ENCODE measurements around the gene XYLT1.

The XYLT1 gene

DNA sequence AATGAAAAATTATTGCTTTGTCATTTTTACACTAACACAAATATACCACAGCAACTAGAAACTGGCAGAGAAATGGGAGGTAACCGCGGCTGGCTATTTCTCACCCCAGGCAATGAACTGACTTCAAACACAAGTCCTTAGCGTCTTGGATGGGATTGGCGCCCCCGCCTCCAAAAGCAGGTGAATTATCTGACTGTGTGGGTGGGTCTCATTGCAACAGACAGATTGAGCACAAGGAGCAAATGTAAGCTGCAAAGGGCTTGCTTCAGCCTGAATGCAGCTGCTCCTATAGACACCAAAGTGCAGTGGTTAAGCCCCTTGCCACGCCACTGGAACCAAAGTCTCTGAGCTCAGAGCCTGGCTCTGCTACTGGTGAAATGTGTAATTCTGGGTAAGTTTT, 225.0 kb downstream of the XYLT1 start:
- Histone ChIP-seq H3K4me1 (ENCODE audit: control insufficient read depth, low read length) (no peaks in the 10 kb centered on the region), H3K27ac (ENCODE audit: low read depth, low read length) (no peak overlapping the region)

DNA sequence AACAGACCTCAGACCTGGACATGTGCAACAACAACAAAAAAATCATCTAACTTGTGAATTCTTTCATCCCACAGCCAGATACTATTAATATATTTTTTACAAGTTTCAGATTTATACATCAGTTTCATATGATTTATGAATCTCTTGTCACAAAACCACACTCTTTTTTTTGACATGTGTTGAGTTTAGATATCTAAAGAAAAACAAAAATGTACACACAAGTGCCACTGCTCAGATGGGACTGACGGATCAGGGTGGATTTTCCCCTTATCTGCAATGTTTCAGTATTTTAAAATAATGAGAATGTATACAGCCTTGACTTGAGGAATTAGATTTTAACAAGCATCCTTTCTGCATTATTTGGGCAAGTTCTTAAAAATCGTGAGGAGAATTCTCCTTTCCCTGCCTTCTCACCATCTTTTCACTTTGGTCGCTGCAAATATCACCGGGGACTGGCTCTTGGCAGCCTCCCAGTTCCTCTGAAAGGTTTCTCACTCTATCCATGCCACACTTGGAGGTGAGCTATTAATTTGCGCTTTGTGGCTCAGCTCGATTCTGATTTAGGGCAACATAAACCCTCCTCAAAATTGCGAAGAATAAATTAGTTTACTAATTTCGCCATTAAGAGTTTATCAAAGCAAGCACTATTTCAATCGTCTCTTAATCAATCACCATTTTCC, 225.7 kb downstream of the XYLT1 start:
- Histone ChIP-seq H3K9me2 (replicated peaks; ENCODE audit: control insufficient read depth, low read length) (no peaks in the 10 kb centered on the region), H3F3A (ENCODE audit: control insufficient read depth, insufficient read depth) (no peaks in the 10 kb centered on the region), H3K27me3 (ENCODE audit: control insufficient read depth, low read length) (no peaks in the 10 kb centered on the region), H3K79me2 (ENCODE audit: control insufficient read depth, low read length) (no peaks in the 10 kb centered on the region), H3K27ac (ENCODE audit: low read depth, low read length) (no peak overlapping the region), H3K4me2 (ENCODE audit: low read length) (no peak overlapping the region), H3K36me3 (ENCODE audit: control insufficient read depth, low read length) (no peaks in the 10 kb centered on the region), H3K4me1 (ENCODE audit: control insufficient read depth, low read length) (no peaks in the 10 kb centered on the region), H3K4me3 (ENCODE audit: low read length) (no peak overlapping the region), H3K9me3 (ENCODE audit: control insufficient read depth, insufficient read depth, low read length) (no peaks in the 10 kb centered on the region), H4K20me1 (ENCODE audit: control insufficient read depth, insufficient read depth, low read depth, low read length) (0 out of 2 replicates have a peak, but pooled peaks cover 4% of the 10 kb centered on the region)
- TF ChIP-seq, protein P1, sequence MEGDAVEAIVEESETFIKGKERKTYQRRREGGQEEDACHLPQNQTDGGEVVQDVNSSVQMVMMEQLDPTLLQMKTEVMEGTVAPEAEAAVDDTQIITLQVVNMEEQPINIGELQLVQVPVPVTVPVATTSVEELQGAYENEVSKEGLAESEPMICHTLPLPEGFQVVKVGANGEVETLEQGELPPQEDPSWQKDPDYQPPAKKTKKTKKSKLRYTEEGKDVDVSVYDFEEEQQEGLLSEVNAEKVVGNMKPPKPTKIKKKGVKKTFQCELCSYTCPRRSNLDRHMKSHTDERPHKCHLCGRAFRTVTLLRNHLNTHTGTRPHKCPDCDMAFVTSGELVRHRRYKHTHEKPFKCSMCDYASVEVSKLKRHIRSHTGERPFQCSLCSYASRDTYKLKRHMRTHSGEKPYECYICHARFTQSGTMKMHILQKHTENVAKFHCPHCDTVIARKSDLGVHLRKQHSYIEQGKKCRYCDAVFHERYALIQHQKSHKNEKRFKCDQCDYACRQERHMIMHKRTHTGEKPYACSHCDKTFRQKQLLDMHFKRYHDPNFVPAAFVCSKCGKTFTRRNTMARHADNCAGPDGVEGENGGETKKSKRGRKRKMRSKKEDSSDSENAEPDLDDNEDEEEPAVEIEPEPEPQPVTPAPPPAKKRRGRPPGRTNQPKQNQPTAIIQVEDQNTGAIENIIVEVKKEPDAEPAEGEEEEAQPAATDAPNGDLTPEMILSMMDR (IDR thresholded peaks at IDR 0.05; ENCODE audit: low read depth, low read length, poor library complexity, severe bottlenecking) = no peak
- no peak for TF ChIP-seq EZH2phosphoT487 (IDR thresholded peaks at IDR 0.05; ENCODE audit: borderline replicate concordance, low read length)

More for the DNA sequence above, 225.0 kb downstream of the XYLT1 start:
- H3K9me3 ChIP-seq (ENCODE audit: control insufficient read depth, insufficient read depth, low read length) = no peaks in the 10 kb centered on the region
- H3F3A ChIP-seq (ENCODE audit: control insufficient read depth, insufficient read depth) = no peaks in the 10 kb centered on the region
- no peaks in the 10 kb centered on the region for H3K27me3 ChIP-seq (ENCODE audit: control insufficient read depth, low read length)
- H3K36me3 ChIP-seq (ENCODE audit: control insufficient read depth, low read length) = no peaks in the 10 kb centered on the region
- H3K79me2 ChIP-seq (ENCODE audit: control insufficient read depth, low read length) = no peaks in the 10 kb centered on the region
- 0 out of 2 replicates have a peak, but pooled peaks cover 4% of the 10 kb centered on the region for H4K20me1 ChIP-seq (ENCODE audit: control insufficient read depth, insufficient read depth, low read depth, low read length)
- H3K9me2 ChIP-seq (replicated peaks; ENCODE audit: control insufficient read depth, low read length) = no peaks in the 10 kb centered on the region
- TF ChIP-seq, protein P1 (IDR thresholded peaks at IDR 0.05; ENCODE audit: low read depth, low read length, poor library complexity, severe bottlenecking) = no peak
- no peak for TF ChIP-seq EZH2phosphoT487 (IDR thresholded peaks at IDR 0.05; ENCODE audit: borderline replicate concordance, low read length)
- no peak overlapping the region for H3K4me2 ChIP-seq (ENCODE audit: low read length)
- H3K4me3 ChIP-seq (ENCODE audit: low read length) = no peak overlapping the region

DNA sequence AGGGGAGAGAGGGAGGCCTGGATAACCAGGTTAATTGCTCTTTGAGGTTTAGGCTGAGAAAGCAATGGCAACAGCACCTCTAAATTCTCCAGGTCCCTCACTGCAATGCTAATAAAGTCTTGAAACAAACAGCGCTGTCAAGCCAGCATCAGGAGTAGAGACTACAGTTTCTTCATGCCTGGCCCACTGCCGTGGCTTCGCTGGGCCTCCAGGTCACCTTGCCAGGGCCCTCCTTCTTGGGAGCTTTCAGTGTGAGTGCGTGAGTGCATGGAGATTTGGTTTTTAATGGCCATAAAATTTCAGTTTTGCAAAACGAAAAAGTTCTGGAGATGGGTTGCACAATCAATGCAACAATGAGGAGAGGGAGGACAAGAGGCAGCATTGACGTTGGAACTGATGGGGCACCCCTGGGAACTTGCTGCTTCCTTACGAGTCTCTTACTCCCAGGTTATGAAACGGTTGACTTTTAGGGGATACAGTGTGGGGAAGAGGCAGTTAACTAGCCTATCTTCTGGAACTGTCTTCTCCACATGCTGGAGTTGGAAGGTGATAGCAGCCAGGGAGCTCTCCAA, 229.4 kb downstream of the XYLT1 start:
- Histone ChIP-seq H3K4me1 (ENCODE audit: control insufficient read depth, low read length) (no peaks in the 10 kb centered on the region), H3K4me3 (ENCODE audit: low read length) (no peak overlapping the region), H3K9me3 (ENCODE audit: control insufficient read depth, insufficient read depth, low read length) (no peaks in the 10 kb centered on the region), H3K27ac (ENCODE audit: low read depth, low read length) (no peak overlapping the region), H3F3A (ENCODE audit: control insufficient read depth, insufficient read depth) (no peaks in the 10 kb centered on the region), H3K27me3 (ENCODE audit: control insufficient read depth, low read length) (no peaks in the 10 kb centered on the region), H3K9me2 (replicated peaks; ENCODE audit: control insufficient read depth, low read length) (no peaks in the 10 kb centered on the region), H3K36me3 (ENCODE audit: control insufficient read depth, low read length) (no peaks in the 10 kb centered on the region), H3K79me2 (ENCODE audit: control insufficient read depth, low read length) (no peaks in the 10 kb centered on the region), H3K4me2 (ENCODE audit: low read length) (no peak overlapping the region), H4K20me1 (ENCODE audit: control insufficient read depth, insufficient read depth, low read depth, low read length) (no peaks in the 10 kb centered on the region)
- no peak for TF ChIP-seq EZH2phosphoT487 (IDR thresholded peaks at IDR 0.05; ENCODE audit: borderline replicate concordance, low read length)
- TF ChIP-seq, protein P1 (IDR thresholded peaks at IDR 0.05; ENCODE audit: low read depth, low read length, poor library complexity, severe bottlenecking) = no peak

Data from DOHH2 (cell line).